Heart right ventricle (tissue), 16 donors: Measurements from ENCODE around the gene GBP1. TPM values are rescaled to one million over a fixed set of nuclear protein-coding genes. Genes with fewer than 3 reads are reported as not detected.
"Not testable (repeated sequence)": the region's sequence is repeated elsewhere in the genome, so short reads cannot be mapped to it uniquely, and the experiment has no call there.

ENCODE experiments used
- ATAC-seq, 8 donors: fragments of 200-7000 bp; cut with Tn5 transposase; one replicate each; pipeline ENCODE4 v1.9.1; 2020; ENCODE audit warnings: mild to moderate bottlenecking in 8 of 8, moderate library complexity in 8 of 8, moderate number of reproducible peaks in 1 of 8
- DNase-seq, 2 donors: peaks; one replicate each; pipeline ENCODE4 v3.0.0-alpha.2; 2020
- H3K27ac ChIP-seq, 10 donors: fragments of 200-600 bp; sonication (generic) in 2 of 10; one replicate each; pipeline versions ENCODE4 v1.5.0 to v1.8.0; 2020 to 2022; ENCODE audit warnings: mild to moderate bottlenecking in 3 of 10
- H3K27me3 ChIP-seq, 7 donors: fragments of 200-600 bp; one replicate each; pipeline ENCODE4 v1.8.0; 2021 to 2022; ENCODE audit warnings: mild to moderate bottlenecking in 2 of 7
- H3K36me3 ChIP-seq, 9 donors: fragments of 200-600 bp; sonication (generic) in 1 of 9; one replicate each; pipeline versions ENCODE4 v1.5.0 to v1.8.0; 2020 to 2022; ENCODE audit warnings: mild to moderate bottlenecking in 2 of 9
- H3K4me1 ChIP-seq, 9 donors: fragments of 200-600 bp; sonication (generic) in 1 of 9; one replicate each; pipeline versions ENCODE4 v1.5.0 to v1.8.0; 2020 to 2022; ENCODE audit warnings: mild to moderate bottlenecking in 4 of 9
- H3K4me3 ChIP-seq, 10 donors: fragments of 200-600 bp; sonication (generic) in 2 of 10; one replicate each; pipeline versions ENCODE4 v1.5.0 to v1.8.0; 2020 to 2022; ENCODE audit warnings: mild to moderate bottlenecking in 7 of 10, moderate library complexity in 2 of 10
- H3K9me3 ChIP-seq, 11 donors: fragments of 200-600 bp in 10 of 11; sonication (generic) in 2 of 11; one replicate each; pipeline versions ENCODE4 v1.5.0 to v1.8.0; 2013 to 2022; ENCODE audit warnings: mild to moderate bottlenecking in 2 of 11, control low read depth in 1 of 11, moderate library complexity in 1 of 11
- WGBS, 2 donors: extraction: QIAGEN DNeasy Blood & Tissue Kit; methylation state at CpG; one replicate each; pipeline ENCODE4 v1.1.7; 2013; ENCODE audit warnings: inconsistent platforms in 1 of 2; 5-methylcytosine and 5-hydroxymethylcytosine counted together
- intact Hi-C, 10 donors: fragments of 100-400 bp; cut with DNase I; formaldehyde crosslinking; loops; one replicate each; pipeline versions ENCODE4 v1.11.1 to v1.14.2; 2022
- polyA plus RNA-seq, 2 donors: library from polyadenylated mRNA; stranded (reverse); fragments of 200-250 nt; gene quantifications; one replicate each; pipeline ENCODE4 v1.2.3, GENCODE V29; 2013
- total RNA-seq, 10 donors: library from RNA; stranded (reverse); fragmentation: NEBNext Ultra II Directional in 3 of 10; extraction: Animal tissue kit (Norgen Biotek cat#: 25700) in 3 of 10; gene quantifications; one replicate each; pipeline versions ENCODE4 v1.2.1 to v1.2.4, GENCODE V29; 2021 to 2023
- TF ChIP-seq, protein P1 (sequence below), 9 donors: fragments of 200-600 bp; sonication (generic) in 2 of 9; IDR thresholded peaks; one replicate each; pipeline versions ENCODE4 v1.5.0 to v1.8.0; 2021 to 2022; ENCODE audit warnings: antibody characterized with exemption in 9 of 9, mild to moderate bottlenecking in 5 of 9, moderate library complexity in 1 of 9
- donor health status: Arrhythmogenic right ventricular cardiomyopathy.
- donor health status: ischemic (EF 13 %, LVEDD 7.1; RV severe dilation, severe dysfunction).
- donor health status: healthy with polysubstance abuse.
- donor health status: DM: no; HTN: yes; CAD: no.
- donor health status: DM: no; HTN: no; CAD: no.
- donor health status: ischemic (EF 25% LVEDD 6.9; RV normal size, moderate dysfunction).
- donor health status: ischemic (EF 25% LVEDD 5.7; RV mildly dilated, moderate dysfunction).
- donor health status: healthy.
- donor health status: DM: yes; HTN: yes; CAD: no.
- donor health status: Ischemic cardiomyopathy.
- donor health status: ischemic (EF 35%, LVEDD 5.7; RV mildly dilated, moderate dysfunction).
- donor health status: nonischemic (EF 11% LVEDD 7.7; RV severe dilation, severe dysfunction).
- donor health status: DM: yes; HTN: yes; CAD: no.
- donor health status: PGD.
- donor health status: ischemic (EF 29% LVEDD 5.4; RV normal size, mild dysfunction).
- donor health status: nonischemic (EF 23%, LVEDD 6.1; RV moderate dilation, normal function).

Gene GBP1
- total and polyA plus RNA-seq, 12 donors = 4.1 to 119 (median 9.0) TPM

DNA sequence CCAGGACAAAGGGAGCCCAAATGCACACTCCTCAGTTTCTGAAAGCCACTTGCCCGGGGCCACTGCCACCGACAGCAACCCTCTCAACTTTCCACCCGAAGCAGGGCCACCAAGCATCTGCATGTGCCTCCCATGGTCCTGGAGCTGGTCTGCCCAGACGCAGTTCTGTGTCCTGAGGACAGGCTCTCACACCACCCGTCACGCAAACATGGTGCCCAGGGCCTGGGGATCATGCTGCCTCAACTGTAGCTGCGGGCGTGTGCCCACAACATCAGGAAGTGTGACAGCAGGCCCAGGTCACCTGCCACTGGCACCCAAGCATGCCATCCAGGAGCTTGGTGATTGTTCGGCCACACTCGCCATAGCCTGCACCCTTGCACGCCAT, 14.4 kb downstream of the GBP1 start:
- Histone ChIP-seq H3K27ac (no peak overlapping the region), H3K27me3 (no peaks in the 10 kb centered on the region), H3K9me3 (no peaks in the 10 kb centered on the region), H3K36me3 (peaks cover 0 to 71% (median 34%) of the 10 kb centered on the region in 9 donors), H3K4me1 (peaks cover 0 to 1% (median 0%) of the 10 kb centered on the region in 9 donors), H3K4me3 (no peak overlapping the region)
- TF ChIP-seq, protein P1, sequence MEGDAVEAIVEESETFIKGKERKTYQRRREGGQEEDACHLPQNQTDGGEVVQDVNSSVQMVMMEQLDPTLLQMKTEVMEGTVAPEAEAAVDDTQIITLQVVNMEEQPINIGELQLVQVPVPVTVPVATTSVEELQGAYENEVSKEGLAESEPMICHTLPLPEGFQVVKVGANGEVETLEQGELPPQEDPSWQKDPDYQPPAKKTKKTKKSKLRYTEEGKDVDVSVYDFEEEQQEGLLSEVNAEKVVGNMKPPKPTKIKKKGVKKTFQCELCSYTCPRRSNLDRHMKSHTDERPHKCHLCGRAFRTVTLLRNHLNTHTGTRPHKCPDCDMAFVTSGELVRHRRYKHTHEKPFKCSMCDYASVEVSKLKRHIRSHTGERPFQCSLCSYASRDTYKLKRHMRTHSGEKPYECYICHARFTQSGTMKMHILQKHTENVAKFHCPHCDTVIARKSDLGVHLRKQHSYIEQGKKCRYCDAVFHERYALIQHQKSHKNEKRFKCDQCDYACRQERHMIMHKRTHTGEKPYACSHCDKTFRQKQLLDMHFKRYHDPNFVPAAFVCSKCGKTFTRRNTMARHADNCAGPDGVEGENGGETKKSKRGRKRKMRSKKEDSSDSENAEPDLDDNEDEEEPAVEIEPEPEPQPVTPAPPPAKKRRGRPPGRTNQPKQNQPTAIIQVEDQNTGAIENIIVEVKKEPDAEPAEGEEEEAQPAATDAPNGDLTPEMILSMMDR (IDR thresholded peaks at IDR 0.05) = no peak
- WGBS, 2 donors = 97 to 98% methylated on average over 11 of the region's 11 CpGs
- intact Hi-C loops = no loop called here
- ATAC-seq (peak in 1 of 8 donors; percentile 11), DNase-seq (no peak)

DNA sequence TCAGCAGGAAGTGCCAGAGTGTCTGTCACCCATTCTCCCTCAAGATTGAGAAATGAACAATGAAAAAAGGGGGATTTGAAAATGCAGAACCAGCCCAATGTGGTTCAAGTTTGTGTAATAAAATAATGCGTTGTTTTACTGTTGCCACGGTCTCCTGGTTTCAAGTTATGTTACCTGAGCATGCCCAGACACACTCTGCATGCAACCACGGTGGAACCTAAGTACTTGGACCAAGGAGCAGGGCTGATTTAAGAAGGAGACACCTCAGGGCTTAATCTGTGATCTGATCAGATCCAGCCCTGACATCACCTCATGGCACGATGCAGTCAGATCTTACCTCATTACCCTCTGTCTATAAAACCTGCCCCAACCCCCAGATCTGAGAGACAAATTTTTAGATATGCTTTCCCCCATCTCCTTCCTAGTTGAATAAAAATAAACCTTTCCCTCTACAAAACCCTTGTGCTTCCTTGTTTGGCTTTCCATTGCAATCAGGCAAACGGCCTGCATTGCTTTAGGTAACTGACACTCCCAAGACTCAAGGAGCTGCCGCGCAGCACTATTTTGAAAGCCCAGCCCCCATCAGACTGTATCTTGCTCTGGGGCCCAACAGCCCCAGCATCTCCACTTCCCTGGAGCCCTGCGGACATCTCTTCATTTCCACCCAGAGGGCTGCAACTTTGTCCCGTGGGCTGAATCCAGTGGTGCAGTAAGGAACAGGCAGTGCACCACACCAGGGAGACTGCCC, 14.9 kb downstream of the GBP1 start:
- H3K9me3 ChIP-seq, H3K27me3 ChIP-seq, DNase-seq, H3K27ac ChIP-seq, H3K4me3 ChIP-seq, H3K4me1 ChIP-seq, ATAC-seq, intact Hi-C loops: not testable (repeated sequence)
- WGBS, 2 donors = 75 to 77% methylated on average over 9 of the region's 9 CpGs
- peaks cover 0 to 65% (median 32%) of the 10 kb centered on the region in 9 donors for H3K36me3 ChIP-seq

DNA sequence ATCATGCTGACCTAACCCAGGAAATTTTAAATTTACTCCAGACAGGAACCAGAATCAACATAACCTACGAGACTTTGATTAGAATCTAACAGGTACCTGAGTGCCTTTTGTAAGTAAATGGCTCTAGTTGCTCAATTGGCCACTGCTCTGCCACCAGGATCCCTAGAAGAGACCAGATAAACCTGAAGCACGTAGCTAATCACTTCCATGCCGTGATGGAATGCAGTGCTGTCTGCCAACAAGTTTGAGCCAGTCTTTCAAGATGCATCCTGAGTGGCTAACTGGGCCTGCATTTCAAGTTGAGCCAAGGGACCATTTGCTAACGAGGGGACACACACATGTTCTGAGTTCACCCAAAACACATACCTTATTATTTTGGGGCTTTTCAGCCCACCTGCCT, 15.8 kb downstream of the GBP1 start:
- H3K4me1 ChIP-seq, H3K27me3 ChIP-seq, DNase-seq, intact Hi-C loops, H3K4me3 ChIP-seq, H3K9me3 ChIP-seq, ATAC-seq, H3K27ac ChIP-seq: not testable (repeated sequence)
- 56 to 71% methylated on average over 2 of the region's 4 CpGs for WGBS, 2 donors
- H3K36me3 ChIP-seq = peaks cover 0 to 58% (median 27%) of the 10 kb centered on the region in 9 donors

DNA sequence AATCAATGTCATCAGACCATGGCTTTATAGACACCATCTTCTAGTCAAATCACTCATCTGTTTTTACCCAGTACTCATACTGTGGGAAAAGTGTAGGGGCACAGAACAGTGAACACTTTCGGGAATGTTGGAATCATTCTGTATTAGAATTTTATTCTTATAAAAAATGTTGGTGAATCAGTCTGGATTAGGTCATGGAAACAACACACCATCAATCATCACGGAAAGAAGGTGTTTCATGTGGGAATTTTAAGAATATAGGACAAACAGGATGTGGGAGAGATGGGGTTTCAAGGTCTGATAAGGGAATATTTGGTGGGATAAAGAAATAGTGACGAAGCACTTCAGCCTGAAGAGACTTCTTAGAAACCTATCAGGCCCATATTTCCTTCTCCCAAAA, 17.3 kb downstream of the GBP1 start:
- DNase-seq (no peak), ATAC-seq (no peak)
- Histone ChIP-seq H3K27ac (no peak overlapping the region), H3K9me3 (peaks cover 0 to 13% (median 0%) of the 10 kb centered on the region in 11 donors), H3K36me3 (peaks cover 0 to 44% (median 13%) of the 10 kb centered on the region in 9 donors), H3K4me3 (no peak overlapping the region), H3K27me3 (no peaks in the 10 kb centered on the region), H3K4me1 (no peaks in the 10 kb centered on the region)
- WGBS, 2 donors = 59 to 63% methylated on average over 3 of the region's 3 CpGs
- intact Hi-C loops = no loop called here
- TF ChIP-seq, protein P1 (IDR thresholded peaks at IDR 0.05) = no peak

DNA sequence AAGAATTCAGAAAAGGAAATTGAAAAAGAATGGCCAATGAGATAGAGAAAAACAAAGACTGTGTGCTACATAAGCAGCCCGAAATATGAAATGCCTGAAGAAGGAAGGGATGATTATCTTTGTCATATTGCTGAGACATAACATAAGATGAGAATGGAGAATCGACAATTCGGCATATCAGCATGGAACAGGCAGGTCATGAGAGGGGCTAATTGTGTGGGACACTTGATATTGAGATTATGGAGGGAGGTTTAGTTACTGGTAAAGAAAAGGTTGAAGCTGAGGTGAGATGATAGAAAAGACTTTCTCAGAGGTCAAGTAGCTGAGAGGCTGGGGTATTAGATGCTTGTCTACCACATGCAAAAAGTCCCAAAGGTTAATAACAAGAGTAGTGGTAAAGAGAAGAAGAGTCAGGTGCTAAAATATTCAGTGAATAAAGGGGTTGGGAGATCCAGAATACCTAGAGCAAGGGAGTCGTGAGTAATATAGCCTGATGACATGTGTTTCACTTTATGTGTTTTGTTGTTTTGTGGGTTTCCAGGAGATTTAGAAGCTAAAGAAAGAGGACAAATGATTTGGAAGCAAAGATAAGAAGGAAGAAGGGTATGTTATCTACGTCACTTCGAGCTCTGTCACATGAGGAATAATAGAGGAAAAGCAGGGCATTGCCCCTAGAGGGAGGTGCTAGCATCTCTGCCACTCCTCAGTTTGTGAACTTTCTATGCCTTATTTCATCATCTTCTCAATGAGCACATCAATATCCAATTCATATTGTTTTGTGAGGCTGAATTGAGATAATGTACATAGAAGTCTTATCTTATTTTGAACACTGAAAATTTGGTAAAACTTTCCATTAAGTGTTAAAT, 18.5 kb downstream of the GBP1 start:
- H3K4me3 ChIP-seq, intact Hi-C loops, H3K4me1 ChIP-seq, H3K27ac ChIP-seq, DNase-seq, ATAC-seq, H3K27me3 ChIP-seq: not testable (repeated sequence)
- WGBS, 2 donors = 77 to 84% methylated on average over 6 of the region's 6 CpGs
- Histone ChIP-seq H3K9me3 (peaks cover 0 to 13% (median 0%) of the 10 kb centered on the region in 11 donors), H3K36me3 (peaks cover 0 to 33% (median 7%) of the 10 kb centered on the region in 9 donors)
